Breast epithelium (tissue), 3 donors: ENCODE results near the gene TRMT2B.

Experiments
- CTCF ChIP-seq, 3 donors: fragments of 450-650 bp; IDR thresholded peaks; one replicate each; pipeline ENCODE4 v1.5.1; 2016 to 2017; ENCODE audit warnings: antibody characterized with exemption in 3 of 3, mild to moderate bottlenecking in 3 of 3, moderate library complexity in 3 of 3
- POLR2A ChIP-seq: fragments of 450-650 bp; IDR thresholded peaks from one replicate; pipeline ENCODE4 v1.6.1; 2016; ENCODE audit warnings: antibody characterized with exemption, mild to moderate bottlenecking, moderate library complexity

- TF ChIP-seq CTCF (IDR thresholded peaks at IDR 0.05) (no peak), POLR2A (no peak)
Measured at GRCh38 chrX:101051153-101051548, 760 bp downstream of the TRMT2B start.
